Endothelial cell of umbilical vein (primary cell): ENCODE results near the gene NMD3. TPM values are rescaled to one million over a fixed set of nuclear protein-coding genes. Genes with fewer than 3 reads are reported as not detected.

Source experiments
- BruUV-seq: library from RNA; stranded (reverse); fragments of 400-500 nt; replicated peaks from 2 replicates; lab custom pipeline; 2021; lab: Mats Ljungman, UMichigan
- CTCF ChIA-PET: fragments of 300-600, 350-600 bp; sonication (Branson Sonifier 250); formaldehyde crosslinking; loops from one replicate; lab custom pipeline; 2021; ENCODE audit warnings: antibody characterized with exemption, inconsistent platforms; lab: Charles Lee
- POLR2A ChIA-PET: fragments of 300-600, 350-600 bp; sonication (Branson Sonifier 250); formaldehyde crosslinking; loops from one replicate; lab custom pipeline; 2021; ENCODE audit warnings: antibody characterized with exemption, inconsistent platforms; lab: Charles Lee
- DNase-seq: peaks from one replicate; pipeline ENCODE4 v3.0.0-alpha.2; 2011; ENCODE audit warnings: low read depth, low spot score
- FAIRE-seq: peaks from 2 replicates; lab custom pipeline; 2011; peaks lifted over from hg19 to GRCh38; lab: Jason Lieb, UNC
- H2AFZ ChIP-seq: 2 replicates; pipeline ENCODE4 v1.6.0; 2012; ENCODE audit warnings: low read depth, low read length, control low read depth, inconsistent platforms
- H3K27ac ChIP-seq: 2 replicates; pipeline ENCODE4 v1.5.1; 2011; ENCODE audit warnings: low read depth, mild to moderate bottlenecking, control low read depth, low read length, moderate library complexity; ENCODE audit not compliant: insufficient read depth
- H3K27me3 ChIP-seq, 2 experiments: 2 replicates each; pipeline versions ENCODE4 v1.6.0 to v1.6.1; 2011; ENCODE audit warnings: low read length in 2 of 2, mixed read lengths in 1 of 2; ENCODE audit not compliant: control insufficient read depth in 2 of 2, insufficient read depth in 2 of 2
- H3K36me3 ChIP-seq, 2 experiments: 2 replicates in 1 of 2; 3 replicates in 1 of 2; pipeline ENCODE4 v1.5.1; 2011; ENCODE audit warnings: low read length in 2 of 2, mild to moderate bottlenecking in 1 of 2, moderate library complexity in 1 of 2; ENCODE audit not compliant: control insufficient read depth in 2 of 2, insufficient read depth in 2 of 2; ENCODE audit errors: extremely low read depth in 1 of 2
- H3K4me1 ChIP-seq: 3 replicates; pipeline ENCODE4 v1.5.1; 2011; ENCODE audit warnings: mild to moderate bottlenecking, low read length; ENCODE audit not compliant: control insufficient read depth, insufficient read depth; ENCODE audit errors: extremely low read depth
- H3K4me2 ChIP-seq: 2 replicates; pipeline ENCODE4 v1.6.1; 2011; ENCODE audit warnings: low read length, control low read depth, mixed read lengths; ENCODE audit not compliant: insufficient read depth
- H3K4me3 ChIP-seq, 3 experiments: fragments of 200-600 bp in 1 of 3; sonication (generic), shearing (Covaris generic) in 1 of 3; replicated peaks in 1 of 3; 2 replicates each; pipeline ENCODE4 v1.5.1; 2011 to 2016; ENCODE audit warnings: control low read depth in 3 of 3, low read length in 3 of 3, mild to moderate bottlenecking in 2 of 3, inconsistent platforms in 1 of 3, low read depth in 1 of 3, moderate library complexity in 1 of 3; ENCODE audit not compliant: insufficient read depth in 1 of 3
- H3K79me2 ChIP-seq: 2 replicates; pipeline ENCODE4 v1.6.0; 2012; ENCODE audit warnings: low read length, inconsistent platforms; ENCODE audit not compliant: control insufficient read depth, insufficient read depth
- H3K9ac ChIP-seq: replicated peaks from 2 replicates; pipeline ENCODE3; 2011; ENCODE audit warnings: low read length, control low read depth; ENCODE audit not compliant: insufficient read depth; ENCODE audit errors: extremely low read depth
- H3K9me1 ChIP-seq: replicated peaks from 3 replicates; pipeline ENCODE4 v1.6.0; 2011; ENCODE audit warnings: mild to moderate bottlenecking, low read length; ENCODE audit not compliant: control insufficient read depth, insufficient read depth; ENCODE audit errors: extremely low read depth
- H3K9me3 ChIP-seq: replicated peaks from 2 replicates; pipeline ENCODE4 v1.5.1; 2012; ENCODE audit warnings: low read length, inconsistent platforms; ENCODE audit not compliant: control insufficient read depth, insufficient read depth
- H4K20me1 ChIP-seq: replicated peaks from 2 replicates; pipeline ENCODE3; 2011; ENCODE audit warnings: mild to moderate bottlenecking, low read length; ENCODE audit not compliant: control insufficient read depth, insufficient read depth; ENCODE audit errors: extremely low read depth
- CTCF ChIP-seq, 2 donors: IDR thresholded peaks; 1 replicate in 1 of 2; 2 replicates in 1 of 2; pipeline ENCODE4 v1.5.1; 2011; ENCODE audit warnings: low read length in 2 of 2, mild to moderate bottlenecking in 2 of 2, moderate library complexity in 2 of 2, control low read depth in 1 of 2, inconsistent platforms in 1 of 2, low read depth in 1 of 2; ENCODE audit not compliant: insufficient read depth in 1 of 2; ENCODE audit errors: extremely low read depth in 1 of 2
- EZH2 ChIP-seq: IDR thresholded peaks from 2 replicates; pipeline ENCODE4 v1.6.1; 2012; ENCODE audit warnings: borderline replicate concordance, low read depth, mild to moderate bottlenecking, moderate library complexity, low read length, inconsistent platforms; ENCODE audit not compliant: severe bottlenecking
- FOS ChIP-seq: IDR thresholded peaks from 2 replicates; pipeline ENCODE4 v1.6.1; 2011; ENCODE audit warnings: mild to moderate bottlenecking, low read length, moderate library complexity, borderline replicate concordance; ENCODE audit not compliant: insufficient read depth
- GATA2 ChIP-seq: IDR thresholded peaks from 2 replicates; pipeline ENCODE4 v1.7.0; 2011; ENCODE audit warnings: low read depth, mild to moderate bottlenecking, moderate library complexity, mixed read lengths, low read length; ENCODE audit not compliant: insufficient read length, insufficient read depth
- JUN ChIP-seq: IDR thresholded peaks from 2 replicates; pipeline ENCODE4 v1.6.1; 2011; ENCODE audit warnings: borderline replicate concordance, low read depth; ENCODE audit not compliant: insufficient read length, insufficient read depth
- MYC ChIP-seq: IDR thresholded peaks from one replicate; pipeline ENCODE4 v1.6.1; 2011; ENCODE audit warnings: mild to moderate bottlenecking, low read depth, low read length
- POLR2A ChIP-seq: IDR thresholded peaks from 2 replicates; pipeline ENCODE4 v1.6.1; 2012; ENCODE audit warnings: low read depth, mild to moderate bottlenecking, control low read depth, low read length
- POLR2AphosphoS5 ChIP-seq: IDR thresholded peaks from 2 replicates; pipeline ENCODE4 v1.6.1; 2012; ENCODE audit warnings: low read depth, mild to moderate bottlenecking, control low read depth, low read length, moderate library complexity; ENCODE audit not compliant: insufficient read depth
- dilution Hi-C: fragments of 300-500 bp; cut with MboI; formaldehyde crosslinking; loops from one replicate; pipeline ENCODE4 v1.15.0; 2019; ENCODE audit warnings: low sequenced_read_pairs; ENCODE audit not compliant: extremely low pct_ligation_motif_present
- intact Hi-C: fragments of 100-400 bp; cut with micrococcal nuclease; formaldehyde crosslinking; loops from one replicate; pipeline ENCODE4 v1.10.0; 2022
- polyA plus RNA-seq, 4 experiments: library from polyadenylated mRNA; depleted of rRNA in 3 of 4; stranded (reverse) in 3 of 4; unstranded in 1 of 4; fragments of >200 nt; gene quantifications; 2 replicates each; pipeline versions ENCODE4 v1.2.1 to v1.2.3, GENCODE V29; 2011 to 2012; ENCODE audit warnings: missing spikeins in 1 of 4
- total RNA-seq: library from RNA; stranded (reverse); gene quantifications from 2 replicates; pipeline ENCODE4 v1.2.3, GENCODE V29; 2021
- TF ChIP-seq, protein P1 (sequence below): IDR thresholded peaks from 2 replicates; pipeline ENCODE4 v1.6.1; 2011; ENCODE audit not compliant: insufficient read depth, insufficient read length

The NMD3 gene
- total and polyA plus RNA-seq, 2 donors (not counting 3 experiments of a cell fraction or from before 2014, with no cell fraction given): 14.2 to 53.8 TPM

GRCh38 chr3:161187046-161187445, 34.1 kb upstream of the NMD3 start:
- Histone ChIP-seq H3K4me3 (no peak overlapping the region), H2AFZ (no peak overlapping the region), H4K20me1 (no peaks in the 10 kb centered on the region), H3K27me3 (no peaks in the 10 kb centered on the region), H3K27ac (no peak overlapping the region), H3K4me1 (no peaks in the 10 kb centered on the region), H3K9me3 (no peaks in the 10 kb centered on the region), H3K36me3 (no peaks in the 10 kb centered on the region), H3K9me1 (no peaks in the 10 kb centered on the region), H3K9ac (no peak overlapping the region), H3K4me2 (no peak overlapping the region), H3K79me2 (no peaks in the 10 kb centered on the region)
- ChIA-PET POLR2A (no interaction called here), CTCF (no interaction called here)
- no peak for DNase-seq
- dilution Hi-C loops: no loop called here
- intact Hi-C loops: no loop called here
- no peak for FAIRE-seq
- TF ChIP-seq GATA2 (no peak), CTCF (IDR thresholded peaks at IDR 0.05; ENCODE audit: extremely low read depth in 1 of 2, insufficient read depth in 1 of 2, low read depth in 1 of 2, low read length in 2 of 2) (no peak), JUN (no peak), MYC (no peak), POLR2A (no peak), POLR2AphosphoS5 (no peak), FOS (no peak), EZH2 (no peak)
- TF ChIP-seq, protein P1, sequence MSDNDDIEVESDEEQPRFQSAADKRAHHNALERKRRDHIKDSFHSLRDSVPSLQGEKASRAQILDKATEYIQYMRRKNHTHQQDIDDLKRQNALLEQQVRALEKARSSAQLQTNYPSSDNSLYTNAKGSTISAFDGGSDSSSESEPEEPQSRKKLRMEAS: no peak
- no TSS peak for BruUV-seq
